GM12891 (cell line): ENCODE results near the gene CASP10.

Experiments used
- PAX5 ChIP-seq: IDR thresholded peaks from 2 replicates; pipeline ENCODE4 v1.6.1; 2011; ENCODE audit warnings: low read length, moderate library complexity, mild to moderate bottlenecking; ENCODE audit not compliant: insufficient read depth, severe bottlenecking
- POLR2A ChIP-seq: IDR thresholded peaks from 2 replicates; pipeline ENCODE4 v1.6.1; 2011; ENCODE audit warnings: low read depth, low read length, control low read depth
- POLR2AphosphoS5 ChIP-seq: IDR thresholded peaks from 2 replicates; pipeline ENCODE4 v1.6.1; 2011; ENCODE audit warnings: low read depth, low read length, control low read depth
- POU2F2 ChIP-seq: IDR thresholded peaks from 2 replicates; pipeline ENCODE4 v1.6.1; 2011; ENCODE audit warnings: low read depth, mild to moderate bottlenecking, control low read depth, low read length, moderate library complexity
- SPI1 ChIP-seq: IDR thresholded peaks from 2 replicates; pipeline ENCODE4 v1.6.1; 2011; ENCODE audit warnings: low read depth, low read length, control low read depth
- TAF1 ChIP-seq: IDR thresholded peaks from 2 replicates; pipeline ENCODE4 v1.6.1; 2011; ENCODE audit warnings: low read depth, low read length, control low read depth

DNA sequence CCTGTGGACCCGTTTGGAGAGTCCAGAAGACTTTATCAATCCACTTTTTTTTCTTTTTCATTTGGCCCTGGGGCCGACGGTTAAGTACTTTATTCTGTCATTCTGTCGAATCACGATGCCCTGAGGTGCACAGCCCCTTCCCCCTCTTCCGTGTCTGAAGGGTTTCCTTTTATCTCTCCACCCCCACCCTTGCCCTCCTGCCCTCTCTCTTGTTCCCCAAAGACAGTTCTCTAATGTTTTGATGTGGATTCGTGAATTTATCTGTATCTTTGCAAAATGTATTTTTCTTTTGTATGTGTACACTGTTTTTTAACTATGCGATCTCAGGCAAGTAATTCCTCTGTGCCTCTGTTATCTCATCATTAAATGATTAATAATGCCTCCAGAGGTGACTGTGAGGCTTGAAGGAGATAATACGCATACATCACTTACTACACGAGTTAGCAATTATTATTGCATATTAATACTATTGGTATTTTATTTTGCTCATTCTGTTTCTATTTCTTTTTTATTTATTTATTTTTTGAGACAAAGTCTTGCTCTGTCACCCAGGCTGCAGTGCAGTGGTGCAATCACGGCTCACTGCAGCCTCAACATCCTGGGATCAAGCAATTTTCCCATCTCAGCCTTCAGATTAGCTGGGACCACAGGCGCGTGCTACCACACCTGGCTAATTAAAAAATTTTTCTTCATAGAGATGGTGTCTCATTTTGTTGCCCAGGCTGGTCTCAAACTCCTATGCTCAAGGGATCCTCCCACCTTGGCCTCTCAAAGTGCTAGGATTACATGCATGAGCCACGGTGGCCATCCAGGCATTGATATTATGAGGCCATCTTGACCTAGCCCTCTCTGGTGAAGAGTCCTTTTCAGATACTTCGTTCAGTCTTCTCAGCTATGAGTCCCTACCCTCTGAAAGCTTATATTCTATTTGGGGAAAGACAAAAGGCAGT lies 76.0 kb downstream of the CASP10 start:
- TF ChIP-seq POLR2A (no peak), TAF1 (no peak), SPI1 (no peak), POLR2AphosphoS5 (no peak), POU2F2 (no peak), PAX5 (no peak)
